ENCODE data around the gene TMEM150A. TPM values are rescaled to one million over a fixed set of nuclear protein-coding genes. Genes with fewer than 3 reads are reported as not detected.
A peak's percentile ranks its signal among the peaks of the same experiment; 100 is the strongest.

TMEM150A gene
- total and polyA plus RNA-seq, 3 donors from 2014 or later = 33.1 to 44.0 (median 39.3) TPM

DNA sequence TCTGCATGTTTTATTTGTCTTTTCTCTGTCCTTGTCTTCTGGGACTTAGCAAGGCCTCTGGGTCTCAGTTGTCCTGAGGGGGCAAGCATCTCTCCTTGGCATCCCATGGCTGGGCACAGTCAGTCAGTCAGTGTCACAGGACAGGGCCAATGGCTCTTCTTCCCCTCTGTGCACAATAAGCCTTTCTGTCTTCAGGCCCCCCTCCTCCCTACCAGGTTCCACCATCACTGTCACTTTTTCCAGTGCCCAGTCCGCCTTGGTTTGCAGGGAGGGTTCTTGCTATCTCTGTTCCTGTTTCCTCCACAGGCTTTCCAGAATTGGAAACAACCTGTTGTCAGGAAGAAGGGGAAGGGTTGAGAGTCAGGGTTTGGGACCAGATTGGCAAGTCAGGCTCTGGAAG is 20.0 kb downstream of the TMEM150A start:
- H3K4me3 ChIP-seq = no peak overlapping the region
- no peak for TF ChIP-seq POLR2A (IDR thresholded peaks at IDR 0.05)
- TF ChIP-seq CTCF (IDR thresholded peaks at IDR 0.05) = no peak
- no peak for DNase-seq

DNA sequence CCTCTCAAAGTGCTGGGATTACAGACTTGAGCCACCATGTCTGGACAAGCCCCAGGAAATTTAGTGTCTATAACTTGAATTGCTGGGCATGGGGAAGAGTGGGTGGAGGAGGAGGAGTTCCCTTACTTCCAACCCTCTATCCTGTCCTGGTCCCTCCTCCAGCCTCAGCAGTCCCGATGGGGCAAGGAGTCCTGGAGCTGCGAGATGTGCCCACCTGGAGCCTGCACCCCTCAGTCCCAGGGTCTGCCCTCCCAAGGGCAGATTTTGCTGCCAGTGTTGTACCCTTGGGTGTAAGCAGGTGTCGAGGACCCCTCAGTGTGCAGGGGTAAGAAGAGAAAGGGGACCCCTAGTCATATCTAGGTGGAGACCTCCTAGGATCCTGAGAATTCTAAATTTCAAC is 22.3 kb downstream of the TMEM150A start:
- intact Hi-C loops (cut with DNase I; ENCODE audit: low total_unique reads) = no loop called here
- H3K36me3 ChIP-seq (ENCODE audit: low read depth, missing control alignments) = no peaks in the 10 kb centered on the region
- no peaks in the 10 kb centered on the region for H3K9me3 ChIP-seq
- WGBS, 2 donors = 64 to 82% methylated on average over 3 of the region's 3 CpGs
- peak overlapping the region in 1 of 2 donors; percentile 59 for H3K27ac ChIP-seq
- H3K4me1 ChIP-seq = peaks cover 40% of the 10 kb centered on the region
- TF ChIP-seq CTCF (IDR thresholded peaks at IDR 0.05) = no peak
- H3K4me3 ChIP-seq = no peak overlapping the region
- no peak for DNase-seq
- no peaks in the 10 kb centered on the region for H3K27me3 ChIP-seq

More for the DNA sequence above, 20.0 kb downstream of the TMEM150A start:
- Histone ChIP-seq H3K27ac (no peak overlapping the region), H3K9me3 (no peaks in the 10 kb centered on the region), H3K27me3 (no peaks in the 10 kb centered on the region), H3K36me3 (ENCODE audit: low read depth, missing control alignments) (no peaks in the 10 kb centered on the region), H3K4me1 (peaks cover 44% of the 10 kb centered on the region)
- intact Hi-C loops (cut with DNase I; ENCODE audit: low total_unique reads) = no loop called here
- 66 to 77% methylated on average over 1 of the region's 1 CpG for WGBS, 2 donors

DNA sequence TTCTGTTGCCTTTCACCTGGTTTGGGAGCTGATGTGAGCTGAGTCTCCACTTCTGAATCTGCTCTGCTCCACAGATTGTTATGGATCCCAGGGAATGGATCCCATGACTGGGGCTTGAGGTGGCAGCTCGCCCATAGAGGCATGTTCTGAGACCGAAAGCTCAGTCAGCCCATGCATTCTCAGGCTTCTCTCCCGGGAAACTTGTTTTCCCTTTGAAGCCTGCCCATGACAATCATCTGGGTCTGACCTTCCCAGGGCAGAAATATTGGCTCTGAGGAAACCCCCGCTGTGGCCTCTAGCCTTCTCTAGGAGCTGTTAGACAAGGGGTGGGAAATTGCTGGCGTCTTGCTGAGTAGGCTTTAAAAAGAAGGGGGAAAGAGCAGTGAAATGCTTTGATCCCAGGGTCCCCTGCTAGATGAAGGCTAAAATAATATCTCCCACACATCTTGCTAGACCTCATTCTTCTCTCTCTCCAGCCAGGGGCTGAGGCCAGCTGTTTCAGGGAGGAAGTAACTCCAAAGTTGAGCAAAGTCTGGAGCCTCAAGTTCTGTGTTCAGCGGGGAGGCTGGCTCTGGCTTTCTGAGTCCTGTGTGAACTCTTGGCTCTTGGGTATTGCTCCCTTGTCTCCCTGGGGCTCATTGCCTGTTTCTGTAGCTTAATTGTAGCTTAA is 23.1 kb downstream of the TMEM150A start:
- intact Hi-C loops (cut with DNase I; ENCODE audit: low total_unique reads) = no loop called here
- TF ChIP-seq POLR2A (IDR thresholded peaks at IDR 0.05) (no peak), CTCF (IDR thresholded peaks at IDR 0.05) (no peak)
- Histone ChIP-seq H3K27me3 (no peaks in the 10 kb centered on the region), H3K9me3 (no peaks in the 10 kb centered on the region), H3K27ac (peak overlapping the region; percentile 1 to 59), H3K4me1 (peaks cover 32% of the 10 kb centered on the region), H3K4me3 (no peak overlapping the region), H3K36me3 (ENCODE audit: low read depth, missing control alignments) (no peaks in the 10 kb centered on the region)
- DNase-seq = no peak
- 29 to 46% methylated on average over 6 of the region's 6 CpGs for WGBS, 2 donors

DNA sequence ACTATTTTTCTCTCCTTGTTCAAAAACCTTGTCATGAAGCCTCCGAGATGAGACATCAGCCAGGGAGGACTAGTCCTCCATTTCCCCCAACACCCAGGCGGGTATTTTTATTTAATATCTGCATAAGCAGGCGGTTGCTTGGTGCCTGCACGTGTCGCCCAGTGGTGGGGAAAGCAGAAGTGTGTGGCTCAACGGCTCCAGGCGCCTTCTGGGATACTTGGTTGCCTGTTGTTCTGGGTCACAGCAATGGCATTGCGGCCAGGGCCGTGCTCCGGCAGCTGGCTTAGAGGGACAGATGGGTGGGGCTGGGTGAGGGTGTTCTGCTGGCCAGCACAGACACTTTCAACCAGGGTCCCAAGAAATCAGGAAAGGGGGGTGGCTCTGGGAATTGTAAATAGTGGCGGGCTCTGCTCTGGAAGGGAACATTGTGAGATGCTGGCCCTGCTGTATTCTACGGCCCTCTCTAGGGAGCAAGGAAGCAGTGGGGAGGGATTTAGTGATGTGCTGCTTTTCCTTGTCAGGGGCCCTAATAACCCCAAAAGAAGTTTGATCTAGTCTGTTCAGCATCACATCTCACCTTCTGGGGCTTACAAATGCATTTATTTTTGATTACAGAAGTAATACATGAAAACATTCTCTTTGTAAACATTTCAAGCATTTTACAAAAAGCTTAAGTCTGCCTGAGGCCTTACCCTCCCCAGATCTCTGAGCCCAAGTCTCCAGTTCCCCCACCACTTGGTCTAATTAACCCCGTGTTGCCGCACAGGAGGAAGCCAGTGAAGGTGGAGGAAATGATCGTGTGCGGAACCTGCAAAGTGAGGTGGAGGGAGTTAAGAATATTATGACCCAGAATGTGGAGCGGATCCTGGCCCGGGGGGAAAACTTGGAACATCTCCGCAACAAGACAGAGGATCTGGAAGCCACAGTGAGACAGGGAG is 24.0 kb downstream of the TMEM150A start:
- WGBS, 2 donors = 55 to 62% methylated on average over 19 of the region's 19 CpGs
- peak; percentile 41 for DNase-seq
- Histone ChIP-seq H3K4me3 (no peak overlapping the region), H3K27me3 (no peaks in the 10 kb centered on the region), H3K27ac (peak overlapping the region; percentile 19 to 59), H3K4me1 (peaks cover 26% of the 10 kb centered on the region), H3K9me3 (no peaks in the 10 kb centered on the region), H3K36me3 (ENCODE audit: low read depth, missing control alignments) (no peaks in the 10 kb centered on the region)
- intact Hi-C loops (cut with DNase I; ENCODE audit: low total_unique reads) = no loop called here
- TF ChIP-seq CTCF (IDR thresholded peaks at IDR 0.05) (no peak), POLR2A (IDR thresholded peaks at IDR 0.05) (no peak)

Measured in testis (tissue), 3 donors.